HepG2 (cell line): ENCODE measurements around the gene PLA2G2E. TPM values are rescaled to one million over a fixed set of nuclear protein-coding genes. Genes with fewer than 3 reads are reported as not detected.

Experiments
- ATAC-seq: fragments of 200-7000 bp; cut with Tn5 transposase; 3 replicates; pipeline ENCODE4 v1.9.1; 2020; ENCODE audit warnings: mild to moderate bottlenecking, moderate library complexity
- BruUV-seq: library from RNA; stranded (reverse); fragments of 400-500 nt; replicated peaks from 2 replicates; lab custom pipeline; 2021; lab: Mats Ljungman, UMichigan
- CTCF ChIA-PET: fragments of 300-600 bp; formaldehyde crosslinking; extraction: SDS; loops from one replicate; lab custom pipeline; 2021; ENCODE audit warnings: low total read pairs, inconsistent platforms, low intra/inter-chr PET ratio; lab: Yijun Ruan, JAX
- POLR2A ChIA-PET: fragments of 350-600 bp; sonication (Branson Sonifier 250); formaldehyde crosslinking; loops from one replicate; lab custom pipeline; 2020; ENCODE audit warnings: antibody characterized with exemption, inconsistent platforms; lab: Yijun Ruan, JAX
- DNase-seq: peaks from one replicate; pipeline ENCODE4 v3.0.0-alpha.2; 2015; ENCODE audit warnings: low spot score
- FAIRE-seq: peaks from 3 replicates; lab custom pipeline; 2011; peaks lifted over from hg19 to GRCh38; lab: Jason Lieb, UNC
- H2AFZ ChIP-seq: one replicate; pipeline ENCODE4 v1.6.1; 2011; ENCODE audit warnings: low read length, inconsistent platforms
- H3K27ac ChIP-seq: fragments of 300-600 bp; 3 replicates; pipeline ENCODE4 v1.8.0; 2011; ENCODE audit warnings: mixed run types, mild to moderate bottlenecking, mixed read lengths, low read length, inconsistent platforms; ENCODE audit not compliant: insufficient read depth; ENCODE audit errors: extremely low read length
- H3K27me3 ChIP-seq, 2 experiments: fragments of 200-600 bp in 1 of 2; 2 replicates in 1 of 2; 3 replicates in 1 of 2; pipeline versions ENCODE4 v1.6.0 to v1.8.0; 2011; ENCODE audit warnings: low read length in 2 of 2, mild to moderate bottlenecking in 2 of 2, moderate library complexity in 2 of 2, inconsistent platforms in 1 of 2; ENCODE audit not compliant: insufficient read depth in 2 of 2, control insufficient read depth in 1 of 2
- H3K36me3 ChIP-seq, 2 experiments: fragments of 200-600 bp in 1 of 2; replicated peaks in 1 of 2; 2 replicates in 1 of 2; 3 replicates in 1 of 2; pipeline versions ENCODE4 v1.5.1 to v1.8.0; 2011; ENCODE audit warnings: low read length in 2 of 2, inconsistent platforms in 1 of 2; ENCODE audit not compliant: insufficient read depth in 2 of 2, control insufficient read depth in 1 of 2
- H3K4me1 ChIP-seq: 2 replicates; pipeline ENCODE4 v1.5.1; 2012; ENCODE audit warnings: low read length, inconsistent platforms; ENCODE audit not compliant: insufficient read depth
- H3K4me2 ChIP-seq: 2 replicates; pipeline ENCODE4 v1.6.0; 2011; ENCODE audit warnings: low read depth, low read length, inconsistent platforms
- H3K4me3 ChIP-seq, 3 experiments: fragments of 200-600 bp in 1 of 3; sonication (generic), shearing (Covaris generic) in 1 of 3; replicated peaks in 1 of 3; 2 replicates each; pipeline ENCODE4 v1.5.1; 2011 to 2016; ENCODE audit warnings: low read length in 3 of 3, inconsistent platforms in 2 of 3, low read depth in 2 of 3, mild to moderate bottlenecking in 2 of 3, control low read depth in 1 of 3, mixed read lengths in 1 of 3; ENCODE audit not compliant: insufficient read depth in 1 of 3
- H3K79me2 ChIP-seq: one replicate; pipeline ENCODE4 v1.6.1; 2011; ENCODE audit warnings: low read length, inconsistent platforms; ENCODE audit not compliant: insufficient read depth
- H3K9ac ChIP-seq: 2 replicates; pipeline ENCODE4 v1.6.0; 2011; ENCODE audit warnings: mild to moderate bottlenecking, low read depth, low read length, inconsistent platforms; ENCODE audit not compliant: insufficient read depth
- H3K9me3 ChIP-seq: 2 replicates; pipeline ENCODE4 v1.5.1; 2012; ENCODE audit warnings: mild to moderate bottlenecking, low read length
- H4K20me1 ChIP-seq: 2 replicates; pipeline ENCODE4 v1.6.0; 2011; ENCODE audit warnings: inconsistent platforms, mild to moderate bottlenecking, low read length, moderate library complexity; ENCODE audit not compliant: insufficient read depth
- ATF7-NPFF ChIP-seq: sonication (generic); formaldehyde crosslinking; IDR thresholded peaks from 2 replicates; pipeline ENCODE4 v1.8.1; 2023; ENCODE audit warnings: mild to moderate bottlenecking, low read depth, missing genetic modification reagents, moderate library complexity
- CERS6 ChIP-seq: sonication (generic); formaldehyde crosslinking; IDR thresholded peaks from 2 replicates; pipeline ENCODE4 v1.5.0; 2020; ENCODE audit warnings: missing genetic modification reagents
- CSRNP2 ChIP-seq: sonication (generic); formaldehyde crosslinking; conservative IDR thresholded peaks from 2 replicates; pipeline ENCODE4 v1.8.0; 2022; ENCODE audit warnings: low read depth, missing genetic modification reagents
- SIN3B ChIP-seq: fragments of 150-350 bp; IDR thresholded peaks from 2 replicates; pipeline ENCODE4 v1.6.1; 2014; ENCODE audit warnings: low read length
- ZBTB40 ChIP-seq, 2 experiments: fragments of 450-650 bp in 1 of 2; sonication (generic) in 1 of 2; formaldehyde crosslinking in 1 of 2; IDR thresholded peaks; 2 replicates each; pipeline versions ENCODE4 v1.6.1 to v1.8.0; 2016 to 2022; ENCODE audit warnings: antibody characterized with exemption in 1 of 2, mild to moderate bottlenecking in 1 of 2, missing genetic modification reagents in 1 of 2
- ZFX ChIP-seq: sonication (generic); formaldehyde crosslinking; IDR thresholded peaks from 2 replicates; pipeline ENCODE4 v1.4.0; 2020; ENCODE audit warnings: mild to moderate bottlenecking, low read depth, missing genetic modification reagents, moderate library complexity
- ZNF3 ChIP-seq: IDR thresholded peaks from 2 replicates; pipeline ENCODE4 v1.7.0; 2017; ENCODE audit warnings: inconsistent platforms
- ZNF652 ChIP-seq: IDR thresholded peaks from 2 replicates; pipeline ENCODE4 v1.6.1; 2016; ENCODE audit warnings: low read depth, borderline replicate concordance
- ZNF747 ChIP-seq: sonication (generic); formaldehyde crosslinking; IDR thresholded peaks from 2 replicates; pipeline ENCODE4 v1.8.1; 2023; ENCODE audit warnings: missing genetic modification reagents, mild to moderate bottlenecking, borderline replicate concordance
- ZNF878 ChIP-seq: sonication (generic); formaldehyde crosslinking; IDR thresholded peaks from 2 replicates; pipeline ENCODE4 v1.8.1; 2023; ENCODE audit warnings: mild to moderate bottlenecking, missing genetic modification reagents, moderate library complexity
- WGBS: methylation state at CpG from one replicate; pipeline ENCODE4 v1.1.6; 2017; ENCODE audit warnings: low lambda C conversion rate; 5-methylcytosine and 5-hydroxymethylcytosine counted together
- in situ Hi-C: cut with HindIII; loops from 2 replicates; pipeline ENCODE4 v1.10.0; 2017; ENCODE audit warnings: low pct_unique_long_range_greater_than_20kb; ENCODE audit not compliant: extremely low pct_ligation_motif_present
- intact Hi-C: fragments of 100-400 bp; cut with micrococcal nuclease; formaldehyde crosslinking; loops from one replicate; pipeline ENCODE4 v1.10.0; 2022; ENCODE audit not compliant: unreplicated experiment
- polyA plus RNA-seq, 8 experiments: library from polyadenylated mRNA; depleted of rRNA in 3 of 8; stranded (reverse) in 7 of 8; unstranded in 1 of 8; fragments of >200 nt; fragmentation: Illumina TruSeq in 4 of 8; extraction: Trizol in 4 of 8; gene quantifications; 2 replicates each; pipeline versions ENCODE4 v1.2.1 to v1.2.3, GENCODE V29; 2011 to 2016; ENCODE audit warnings: low read depth in 4 of 8, missing spikeins in 1 of 8, mixed read lengths in 1 of 8; ENCODE audit not compliant: insufficient read depth in 1 of 8
- total RNA-seq, 5 experiments: library from RNA; depleted of rRNA; stranded (reverse); fragments of >200 nt; fragmentation: Illumina TruSeq; extraction: Trizol; gene quantifications; 2 replicates each; pipeline ENCODE4 v1.2.3, GENCODE V29; 2016; ENCODE audit warnings: low read depth in 1 of 5
- TF ChIP-seq, protein P1 (sequence below): sonication (generic); formaldehyde crosslinking; IDR thresholded peaks from 2 replicates; pipeline ENCODE4 v1.5.1; 2020; ENCODE audit warnings: mild to moderate bottlenecking, missing genetic modification reagents, borderline replicate concordance

PLA2G2E gene
- total and polyA plus RNA-seq, 2 of the 13 experiments (the other 11 are each of a cell fraction or from before 2014, with no cell fraction given) = not detected

- no peak for ATAC-seq
- TF ChIP-seq ZFX (no peak), SIN3B (no peak), ZBTB40 (IDR thresholded peaks at IDR 0.05) (no peak), ZBTB40 (CRISPR knock-in tag; IDR thresholded peaks at IDR 0.05) (no peak), ATF7-NPFF (no peak), ZNF652 (no peak), ZNF3 (CRISPR knock-in tag) (no peak), CSRNP2 (CRISPR knock-in tag) (no peak), CERS6 (CRISPR knock-in tag) (no peak), ZNF747 (no peak), ZNF878 (no peak)
- TF ChIP-seq, protein P1, sequence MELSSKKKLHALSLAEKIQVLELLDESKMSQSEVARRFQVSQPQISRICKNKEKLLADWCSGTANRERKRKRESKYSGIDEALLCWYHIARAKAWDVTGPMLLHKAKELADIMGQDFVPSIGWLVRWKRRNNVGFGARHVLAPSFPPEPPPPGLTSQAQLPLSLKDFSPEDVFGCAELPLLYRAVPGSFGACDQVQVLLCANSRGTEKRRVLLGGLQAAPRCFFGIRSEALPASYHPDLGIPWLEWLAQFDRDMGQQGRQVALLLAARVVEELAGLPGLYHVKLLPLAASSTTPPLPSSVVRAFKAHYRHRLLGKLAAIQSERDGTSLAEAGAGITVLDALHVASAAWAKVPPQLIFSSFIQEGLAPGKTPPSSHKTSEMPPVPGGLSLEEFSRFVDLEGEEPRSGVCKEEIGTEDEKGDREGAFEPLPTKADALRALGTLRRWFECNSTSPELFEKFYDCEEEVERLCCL (CRISPR knock-in tag) = no peak
Measured at GRCh38 chr1:19894218-19894617, 29.2 kb downstream of the PLA2G2E start.

More at GRCh38 chr1:19894218-19894617, 29.2 kb downstream of the PLA2G2E start:
- Histone ChIP-seq H3K4me3 (no peak overlapping the region), H3K27ac (no peak overlapping the region), H3K27me3 (no peaks in the 10 kb centered on the region), H2AFZ (no peak overlapping the region), H3K4me1 (peaks cover 12% of the 10 kb centered on the region), H3K4me2 (no peak overlapping the region), H3K36me3 (peaks cover 24 to 74% of the 10 kb centered on the region in 2 experiments), H3K79me2 (peaks cover 21% of the 10 kb centered on the region), H4K20me1 (peaks cover 4% of the 10 kb centered on the region; the same call in 1 of the 2 replicates), H3K9ac (no peak overlapping the region), H3K9me3 (no peaks in the 10 kb centered on the region)
- in situ Hi-C loops (no loop called here), intact Hi-C loops (no loop called here)
- ChIA-PET POLR2A (interaction anchor here (1.1 kb wide), 1 partner anchor 12 kb away, joined by 3 read pairs; the partner anchor contains the start of gene OTUD3), CTCF (no interaction called here)
- no TSS peak for BruUV-seq
- 95% methylated on average over 5 of the region's 5 CpGs for WGBS
- no peak for FAIRE-seq
- DNase-seq = no peak
